BLaER1 (cell line): ENCODE measurements around the gene TECTA.
"Not testable (repeated sequence)": the region's sequence is repeated elsewhere in the genome, so short reads cannot be mapped to it uniquely, and the experiment has no call there.

Source experiments
- H3K27ac ChIP-seq: shearing (Covaris generic); formaldehyde crosslinking; 2 replicates; pipeline ENCODE4 v1.8.1; 2022
- H3K27me3 ChIP-seq: shearing (Covaris generic); formaldehyde crosslinking; 2 replicates; pipeline ENCODE4 v1.8.1; 2022
- H3K36me3 ChIP-seq: shearing (Covaris generic); formaldehyde crosslinking; 2 replicates; pipeline ENCODE4 v1.8.1; 2022
- H3K4me1 ChIP-seq: shearing (Covaris generic); formaldehyde crosslinking; 2 replicates; pipeline ENCODE4 v1.8.1; 2022
- H3K4me2 ChIP-seq: shearing (Covaris generic); formaldehyde crosslinking; 2 replicates; pipeline ENCODE4 v1.8.1; 2022
- H3K4me3 ChIP-seq: shearing (Covaris generic); formaldehyde crosslinking; 2 replicates; pipeline ENCODE4 v1.8.1; 2022
- H3K9ac ChIP-seq: shearing (Covaris generic); formaldehyde crosslinking; 2 replicates; pipeline ENCODE4 v1.8.1; 2022
- H3K9me3 ChIP-seq: shearing (Covaris generic); formaldehyde crosslinking; 2 replicates; pipeline ENCODE4 v1.8.1; 2022
- H4K20me1 ChIP-seq: shearing (Covaris generic); formaldehyde crosslinking; 2 replicates; pipeline ENCODE4 v1.8.1; 2022
- Cebpa-rat ChIP-seq: shearing (Covaris generic); IDR thresholded peaks from 2 replicates; pipeline ENCODE4 v1.8.1; 2022

TECTA gene

DNA sequence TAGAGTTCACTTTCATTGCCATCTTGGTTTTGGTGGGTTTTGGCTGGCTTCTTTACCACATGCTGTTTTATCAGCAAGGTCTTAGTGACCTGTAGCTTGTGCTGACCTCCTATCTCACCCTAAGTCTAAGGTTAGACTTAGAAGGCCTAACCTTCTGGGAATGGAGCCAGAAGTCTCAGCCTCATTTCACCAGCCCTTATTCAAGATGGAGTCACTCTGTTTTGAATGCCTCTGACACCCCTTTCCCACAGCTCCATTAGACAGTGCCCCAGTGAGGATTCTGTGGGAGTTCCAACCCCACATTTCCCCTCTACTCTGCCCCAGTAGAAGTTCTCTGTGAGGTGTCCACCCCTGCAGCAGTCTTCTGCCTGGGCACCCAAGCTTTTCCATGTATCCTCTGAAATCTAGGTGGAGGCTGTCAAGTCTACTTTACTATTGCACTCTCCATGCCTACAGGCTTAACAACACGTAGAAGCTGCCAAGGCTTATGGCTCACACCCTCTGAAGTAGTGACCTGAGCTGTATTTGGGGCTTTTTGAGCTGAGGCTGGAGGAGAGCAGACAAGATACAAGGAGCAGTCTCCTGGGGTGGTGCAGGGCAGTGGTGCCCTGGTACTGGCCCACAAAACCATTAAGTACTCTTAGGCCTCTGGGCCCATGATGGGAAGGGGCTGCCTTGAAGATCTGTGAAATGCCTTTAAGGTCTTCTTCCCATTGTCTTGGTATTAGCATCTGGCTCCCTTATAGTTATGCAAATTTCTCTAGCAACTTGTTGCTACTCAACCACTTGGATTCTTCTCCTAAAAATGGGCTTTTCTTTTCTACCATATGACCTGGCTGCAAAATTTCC, 125.6 kb downstream of the TECTA start:
- no peaks in the 10 kb centered on the region for H3K9me3 ChIP-seq
- H3K27me3 ChIP-seq: no peaks in the 10 kb centered on the region
- no peaks in the 10 kb centered on the region for H3K4me1 ChIP-seq
- no peak overlapping the region for H3K27ac ChIP-seq
- H3K9ac ChIP-seq: no peak overlapping the region
- no peak overlapping the region for H3K4me2 ChIP-seq
- no peaks in the 10 kb centered on the region for H3K36me3 ChIP-seq
- TF ChIP-seq Cebpa-rat: no peak
- no peaks in the 10 kb centered on the region for H4K20me1 ChIP-seq
- no peak overlapping the region for H3K4me3 ChIP-seq

DNA sequence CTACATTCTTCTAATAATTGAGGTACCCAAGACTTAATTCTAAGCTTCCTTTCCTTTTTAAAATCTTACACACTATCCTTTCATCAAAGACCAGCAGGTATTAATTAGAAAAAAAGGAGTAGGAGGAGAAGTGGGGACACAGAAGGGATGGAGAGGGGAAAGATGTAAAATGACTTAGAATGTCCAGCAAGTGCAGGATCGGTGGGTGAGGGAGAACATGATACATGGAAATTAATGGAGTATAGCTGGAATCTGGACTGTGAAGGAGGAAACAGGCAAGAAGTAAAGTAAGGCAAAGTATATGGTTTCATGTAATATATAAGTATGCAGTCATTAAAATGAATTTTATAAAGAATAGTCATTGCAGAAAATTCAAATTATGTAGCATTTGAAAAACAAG, 127.8 kb downstream of the TECTA start:
- Histone ChIP-seq H3K27ac (no peak overlapping the region), H3K27me3 (no peaks in the 10 kb centered on the region), H3K4me1 (no peaks in the 10 kb centered on the region), H3K4me3 (no peak overlapping the region), H4K20me1 (no peaks in the 10 kb centered on the region), H3K36me3 (no peaks in the 10 kb centered on the region), H3K4me2 (no peak overlapping the region), H3K9me3 (no peaks in the 10 kb centered on the region), H3K9ac (no peak overlapping the region)
- TF ChIP-seq Cebpa-rat: no peak

DNA sequence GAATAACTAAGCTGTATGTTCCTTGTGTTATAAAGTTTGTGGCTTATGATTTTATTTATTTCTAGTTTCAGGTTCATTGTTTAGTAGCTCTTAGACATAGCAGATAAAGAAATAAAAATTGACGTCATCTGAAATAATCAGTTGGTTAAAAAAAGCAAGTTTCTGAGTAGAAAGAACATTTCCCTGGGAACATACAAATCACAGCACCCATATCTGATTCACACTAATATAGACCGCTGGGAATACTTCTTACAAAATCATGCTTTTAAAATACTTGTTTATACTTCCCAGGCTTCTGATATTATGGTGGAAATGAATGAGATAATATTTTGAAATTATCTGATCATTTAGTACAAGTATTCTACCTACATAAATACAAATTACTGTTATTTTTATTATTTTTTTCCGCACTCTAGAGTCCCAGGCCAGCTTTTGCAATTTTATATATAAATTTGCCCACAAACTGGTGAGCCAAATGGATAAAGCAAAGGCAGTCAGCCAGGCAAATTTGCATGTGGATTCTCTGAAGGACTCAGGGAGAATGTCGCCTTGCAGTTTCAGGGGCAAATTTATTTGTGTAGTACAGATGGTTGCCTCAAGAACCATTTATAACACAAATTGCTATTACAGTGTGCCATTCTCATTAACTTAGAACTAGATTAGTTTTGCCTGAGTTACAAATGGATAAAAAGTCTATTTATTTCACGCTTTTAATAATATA, 128.6 kb downstream of the TECTA start:
- Histone ChIP-seq H3K4me2 (no peak overlapping the region), H4K20me1 (no peaks in the 10 kb centered on the region), H3K9me3 (no peaks in the 10 kb centered on the region), H3K4me3 (no peak overlapping the region), H3K27ac (no peak overlapping the region), H3K36me3 (no peaks in the 10 kb centered on the region), H3K9ac (no peak overlapping the region), H3K27me3 (no peaks in the 10 kb centered on the region), H3K4me1 (no peaks in the 10 kb centered on the region)
- TF ChIP-seq Cebpa-rat: no peak

DNA sequence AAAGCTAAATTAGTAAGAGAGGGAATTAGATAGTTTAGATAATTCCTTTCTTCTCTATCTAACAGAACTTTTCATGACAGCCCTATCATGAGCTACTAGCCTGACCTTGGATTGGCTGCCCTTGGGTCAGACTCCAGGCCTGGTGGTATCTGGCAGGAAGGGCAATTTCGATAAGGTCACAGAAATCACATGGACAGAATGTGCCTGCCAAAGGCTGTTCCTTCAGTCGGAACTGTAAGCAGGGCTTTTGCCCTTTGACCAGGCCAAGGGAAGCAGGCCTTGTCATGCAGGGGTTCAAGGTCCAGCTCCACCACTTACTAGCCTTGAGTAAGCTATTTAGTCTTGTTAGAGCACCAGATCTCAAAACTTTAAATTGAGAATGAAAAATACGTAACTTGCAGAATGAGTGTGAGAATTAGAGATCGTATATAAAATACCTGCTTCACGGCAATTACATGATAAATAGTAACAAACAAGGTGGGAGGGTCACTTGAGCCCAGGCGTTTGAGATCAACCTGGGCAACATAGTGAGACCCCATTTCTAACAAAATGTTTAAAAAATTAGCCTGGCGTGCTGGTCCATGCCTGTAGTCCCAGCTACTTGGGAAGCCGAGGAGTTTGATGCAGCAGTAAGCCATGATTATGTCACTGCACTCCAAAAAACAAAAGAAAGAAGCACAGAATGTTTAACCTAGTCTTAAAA, 130.7 kb downstream of the TECTA start:
- no peaks in the 10 kb centered on the region for H4K20me1 ChIP-seq
- TF ChIP-seq Cebpa-rat: no peak

DNA sequence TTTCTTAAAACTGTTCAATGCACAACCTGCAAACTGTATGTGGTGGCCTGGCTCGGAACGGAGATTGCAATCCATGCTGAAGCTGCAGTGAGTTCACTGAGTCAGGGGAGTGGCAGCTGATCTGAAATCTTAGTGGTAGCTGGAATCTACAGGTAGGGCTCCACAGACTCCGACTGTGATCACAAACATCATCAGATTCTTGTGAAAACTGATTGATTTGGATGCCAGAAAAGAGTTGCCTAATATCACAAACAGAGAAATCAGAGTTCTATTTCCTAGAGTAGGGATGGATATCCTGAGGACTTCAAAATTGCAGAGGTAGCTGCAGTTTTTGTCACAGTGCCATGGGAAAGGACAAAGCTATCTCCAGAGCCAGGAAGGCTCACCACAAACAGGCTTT, 134.0 kb downstream of the TECTA start:
- H3K27me3 ChIP-seq: no peaks in the 10 kb centered on the region
- H3K4me3 ChIP-seq: no peak overlapping the region
- no peaks in the 10 kb centered on the region for H3K36me3 ChIP-seq
- no peak for TF ChIP-seq Cebpa-rat
- H3K9me3 ChIP-seq: no peaks in the 10 kb centered on the region
- H4K20me1 ChIP-seq: no peaks in the 10 kb centered on the region
- H3K27ac ChIP-seq: no peak overlapping the region
- no peak overlapping the region for H3K4me2 ChIP-seq
- H3K9ac ChIP-seq: no peak overlapping the region
- H3K4me1 ChIP-seq: no peaks in the 10 kb centered on the region

More for the DNA sequence above, 130.7 kb downstream of the TECTA start:
- Histone ChIP-seq H3K4me1 (no peaks in the 10 kb centered on the region), H3K36me3 (no peaks in the 10 kb centered on the region), H3K9me3 (no peaks in the 10 kb centered on the region), H3K27me3 (no peaks in the 10 kb centered on the region), H3K4me2 (no peak overlapping the region), H3K27ac (no peak overlapping the region), H3K9ac (no peak overlapping the region), H3K4me3 (no peak overlapping the region)

DNA sequence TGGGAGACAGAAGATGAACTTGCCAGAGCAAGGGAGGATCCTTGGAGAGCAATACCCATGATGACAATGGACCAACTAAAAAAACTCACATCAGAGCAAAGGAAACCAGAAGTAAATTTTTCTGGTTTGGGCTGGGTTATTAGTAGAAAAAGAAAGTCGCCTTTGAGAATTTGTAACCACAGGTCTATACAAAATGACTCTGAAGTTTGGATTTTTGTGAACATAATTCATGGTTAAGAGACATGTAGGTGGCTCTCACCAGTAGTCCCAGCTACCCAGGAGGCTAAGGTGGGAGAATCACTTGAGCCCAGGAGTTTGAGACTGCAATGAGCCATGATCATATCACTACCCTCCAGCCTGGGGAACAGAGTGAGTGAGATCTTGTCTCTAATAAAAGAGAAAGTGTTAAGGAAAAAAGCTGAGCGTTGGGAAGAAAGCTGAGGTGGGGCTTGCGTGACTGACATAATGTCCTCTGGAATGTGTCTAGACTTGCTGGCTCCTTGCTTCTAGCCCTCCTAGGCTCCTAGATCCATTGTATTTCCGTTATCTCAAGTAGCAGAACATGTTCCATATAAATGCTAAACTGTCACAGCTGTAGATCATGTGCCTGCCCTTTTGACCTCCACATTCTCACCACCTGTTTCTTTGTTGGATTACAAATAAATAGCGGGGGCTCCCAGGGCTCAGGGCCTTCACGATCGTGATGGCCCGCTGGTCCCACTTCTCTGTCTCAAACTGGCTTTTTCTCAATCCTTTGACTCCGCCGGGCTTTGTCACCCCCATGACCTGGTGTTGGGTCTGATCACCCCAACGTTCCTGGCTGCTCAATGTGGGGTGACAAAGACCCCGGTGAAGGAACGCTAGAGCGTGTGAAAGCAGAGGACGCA, 135.3 kb downstream of the TECTA start:
- Histone ChIP-seq H3K27ac (no peak overlapping the region), H3K4me2 (no peak overlapping the region), H3K4me1 (no peaks in the 10 kb centered on the region), H3K27me3 (no peaks in the 10 kb centered on the region), H3K9me3 (no peaks in the 10 kb centered on the region), H3K4me3 (no peak overlapping the region), H3K9ac (no peak overlapping the region), H3K36me3 (no peaks in the 10 kb centered on the region), H4K20me1 (no peaks in the 10 kb centered on the region)
- TF ChIP-seq Cebpa-rat: no peak

DNA sequence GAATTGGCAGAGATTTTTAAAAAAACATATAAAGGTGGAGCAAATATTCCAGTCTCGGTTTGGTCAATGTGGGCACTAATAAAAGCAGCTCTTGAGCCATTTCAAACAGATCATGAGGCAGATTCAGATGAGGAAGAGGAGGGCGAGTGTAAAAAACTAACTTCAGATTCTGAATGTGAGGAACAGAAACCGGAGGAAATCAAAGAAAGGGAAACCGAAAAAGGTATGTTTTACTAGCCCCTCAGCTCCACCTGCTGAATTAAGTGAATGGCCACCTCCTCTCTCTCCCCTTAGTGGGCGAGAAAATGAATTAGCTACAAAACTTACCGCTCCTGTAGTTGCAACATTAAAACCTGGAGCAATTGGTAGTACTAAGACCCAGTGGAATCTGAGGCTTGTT, 136.2 kb downstream of the TECTA start:
- not testable (repeated sequence) for H3K4me2 ChIP-seq, H3K27me3 ChIP-seq, H3K9me3 ChIP-seq, H3K27ac ChIP-seq, H3K9ac ChIP-seq, H4K20me1 ChIP-seq, H3K36me3 ChIP-seq, H3K4me1 ChIP-seq, H3K4me3 ChIP-seq

DNA sequence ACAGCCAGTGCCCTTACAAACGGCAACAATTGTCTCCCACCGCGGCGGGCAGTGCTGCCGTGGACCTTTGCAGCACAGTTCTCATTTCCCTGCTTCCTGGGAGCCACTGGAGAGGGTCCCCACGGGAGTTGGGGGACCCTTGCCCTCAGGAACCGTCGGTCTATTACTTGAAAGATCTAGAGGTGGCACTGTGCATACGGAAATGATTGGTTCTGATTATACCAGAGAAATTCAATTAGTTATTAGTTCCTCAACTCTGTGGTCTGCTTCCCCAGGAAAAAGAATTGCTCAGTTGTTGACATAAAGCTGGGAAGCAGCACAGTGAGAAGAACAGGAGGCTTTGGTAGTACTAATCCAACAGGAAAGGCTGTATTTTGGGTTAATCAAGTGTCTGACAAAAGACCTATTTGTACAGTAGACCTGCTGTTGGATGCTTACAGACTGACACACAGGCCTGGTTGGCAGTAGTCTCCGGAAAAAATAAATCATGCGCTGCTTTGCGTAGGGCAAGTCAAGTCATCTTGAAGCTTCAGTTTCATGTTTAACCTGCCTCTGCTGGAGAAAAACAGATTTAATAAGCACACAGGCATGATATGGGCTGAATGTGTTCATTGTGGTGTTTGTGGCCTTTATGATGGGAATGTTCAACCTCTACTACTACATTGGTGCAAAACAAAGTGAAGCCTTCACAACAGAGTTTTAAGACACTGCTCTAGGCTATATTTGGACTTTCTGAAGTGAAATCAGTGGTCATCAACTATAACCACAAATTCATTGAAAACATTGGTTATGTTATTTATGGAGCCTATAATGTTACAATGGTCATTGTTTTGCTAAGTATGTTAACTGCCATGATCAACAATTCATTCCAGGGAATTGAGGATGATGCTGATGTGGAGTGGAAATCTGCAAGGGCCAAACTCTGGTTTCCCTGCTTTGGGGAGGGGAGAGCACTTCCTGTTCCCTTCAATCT, 136.9 kb downstream of the TECTA start:
- no peaks in the 10 kb centered on the region for H4K20me1 ChIP-seq
- no peak overlapping the region for H3K27ac ChIP-seq
- H3K4me2 ChIP-seq: no peak overlapping the region
- H3K36me3 ChIP-seq: no peaks in the 10 kb centered on the region
- H3K4me3 ChIP-seq: no peak overlapping the region
- H3K9me3 ChIP-seq: no peaks in the 10 kb centered on the region
- no peaks in the 10 kb centered on the region for H3K27me3 ChIP-seq
- no peak overlapping the region for H3K9ac ChIP-seq
- H3K4me1 ChIP-seq: 0 out of 2 replicates have a peak, but pooled peaks cover 5% of the 10 kb centered on the region
- TF ChIP-seq Cebpa-rat: no peak
